Measurements from ENCODE around the gene DHRS1.

The DHRS1 gene

GRCh38 chr14:24258548-24259265 lies 40.9 kb downstream of the DHRS1 start:
- H3K4me3 ChIP-seq (ENCODE audit: low read depth, low read length): no peak overlapping the region
- TF ChIP-seq CTCF (IDR thresholded peaks at IDR 0.05; ENCODE audit: borderline replicate concordance, insufficient read depth, low read depth, low read length): no peak

GRCh38 chr14:24258119-24258518 lies 41.5 kb downstream of the DHRS1 start:
- H3K4me3 ChIP-seq (ENCODE audit: low read depth, low read length): no peak overlapping the region
- TF ChIP-seq CTCF (IDR thresholded peaks at IDR 0.05; ENCODE audit: borderline replicate concordance, insufficient read depth, low read depth, low read length): no peak

GRCh38 chr14:24256960-24257359 lies 42.6 kb downstream of the DHRS1 start:
- H3K4me3 ChIP-seq (ENCODE audit: low read depth, low read length): no peak overlapping the region
- TF ChIP-seq CTCF (IDR thresholded peaks at IDR 0.05; ENCODE audit: borderline replicate concordance, insufficient read depth, low read depth, low read length): no peak

GRCh38 chr14:24255931-24256711 lies 43.5 kb downstream of the DHRS1 start:
- no peak for TF ChIP-seq CTCF (IDR thresholded peaks at IDR 0.05; ENCODE audit: borderline replicate concordance, insufficient read depth, low read depth, low read length)
- H3K4me3 ChIP-seq (ENCODE audit: low read depth, low read length): no peak overlapping the region

- no peak for TF ChIP-seq CTCF (IDR thresholded peaks at IDR 0.05; ENCODE audit: borderline replicate concordance, insufficient read depth, low read depth, low read length)
- no peak overlapping the region for H3K4me3 ChIP-seq (ENCODE audit: low read depth, low read length)
These were observed 44.1 kb downstream of the DHRS1 start for GRCh38 chr14:24255438-24255837.

GRCh38 chr14:24254630-24255392 lies 44.8 kb downstream of the DHRS1 start:
- TF ChIP-seq CTCF (IDR thresholded peaks at IDR 0.05; ENCODE audit: borderline replicate concordance, insufficient read depth, low read depth, low read length): no peak
- no peak overlapping the region for H3K4me3 ChIP-seq (ENCODE audit: low read depth, low read length)

Measured in GM12875 (cell line).